Epidermal melanocyte (primary cell): Measurements from ENCODE around the gene RNF222.
"Not testable (repeated sequence)": the region's sequence is repeated elsewhere in the genome, so short reads cannot be mapped to it uniquely, and the experiment has no call there.

Experiments used
- DNase-seq: peaks from one replicate; pipeline ENCODE4 v3.0.0; 2011; ENCODE audit warnings: low spot score; ENCODE audit not compliant: insufficient read length

The RNF222 gene

GRCh38 chr17:8412089-8412488, 14.5 kb upstream of the RNF222 start:
- no peak for DNase-seq

- no peak for DNase-seq
Observed at GRCh38 chr17:8410883-8411238, 13.2 kb upstream of the RNF222 start.

GRCh38 chr17:8409966-8410882, 12.6 kb upstream of the RNF222 start:
- DNase-seq: peak; percentile 75

- DNase-seq: no peak
Observed at GRCh38 chr17:8408371-8408770, 10.7 kb upstream of the RNF222 start.

- DNase-seq: no peak
Observed at GRCh38 chr17:8406174-8406573, 8.5 kb upstream of the RNF222 start.

- no peak for DNase-seq
Observed at GRCh38 chr17:8405499-8406016, 7.9 kb upstream of the RNF222 start.

GRCh38 chr17:8402921-8403536, 5.4 kb upstream of the RNF222 start:
- DNase-seq: no peak

- no peak for DNase-seq
Observed at GRCh38 chr17:8401107-8401506, 3.5 kb upstream of the RNF222 start.

GRCh38 chr17:8398980-8399379, 1.4 kb upstream of the RNF222 start:
- DNase-seq: no peak

- not testable (repeated sequence) for DNase-seq
Observed at GRCh38 chr17:8394497-8394896, 3.1 kb downstream of the RNF222 start.

- no peak for DNase-seq
Observed at GRCh38 chr17:8393470-8394231, 4.0 kb downstream of the RNF222 start.

- no peak for DNase-seq
Observed at GRCh38 chr17:8392674-8393469, 4.8 kb downstream of the RNF222 start.

- no peak for DNase-seq
Observed at GRCh38 chr17:8392274-8392673, 5.4 kb downstream of the RNF222 start.

GRCh38 chr17:8391711-8392110, 5.9 kb downstream of the RNF222 start:
- DNase-seq: no peak

GRCh38 chr17:8387914-8388651, 9.5 kb downstream of the RNF222 start:
- DNase-seq: no peak

- no peak for DNase-seq
Observed at GRCh38 chr17:8386841-8387240, 10.8 kb downstream of the RNF222 start.

GRCh38 chr17:8384801-8385378, 12.7 kb downstream of the RNF222 start:
- DNase-seq: peak; percentile 33

- DNase-seq: peak; percentile 95
Observed at GRCh38 chr17:8383143-8383822, 14.3 kb downstream of the RNF222 start, which contains the start of gene RPL26. RPL26 (minus strand) TSS chr17:8383193; CDS start chr17:8382310, 883 bp downstream.

- no peak for DNase-seq
Observed at GRCh38 chr17:8382880-8383142, 14.8 kb downstream of the RNF222 start.
